Hypothalamus (tissue), 51 donors: ENCODE results near the gene SSBP3.

ENCODE experiments used
- DNase-seq, 51 donors: peaks; one replicate each; lab custom pipeline; 2025; lab: John Stamatoyannopoulos, UW

The SSBP3 gene

GRCh38 chr1:54413295-54413694, 7.1 kb upstream of the SSBP3 start:
- peak in 28 of 51 donors; percentile 6 to 62 (median 28) for DNase-seq

- DNase-seq, result no peak
Measured at GRCh38 chr1:54410359-54410758, 4.2 kb upstream of the SSBP3 start.

- DNase-seq, result no peak
Measured at GRCh38 chr1:54409156-54410142, 3.3 kb upstream of the SSBP3 start.

- DNase-seq, result peak in 3 of 51 donors; percentile 3 to 23 (median 15)
Measured at GRCh38 chr1:54408147-54409066, 2.2 kb upstream of the SSBP3 start.

GRCh38 chr1:54407404-54408146, 1.4 kb upstream of the SSBP3 start:
- peak in 36 of 51 donors; percentile 15 to 88 (median 54) for DNase-seq

- peak in 1 of 51 donors; percentile 48 for DNase-seq
Measured at GRCh38 chr1:54407154-54407403, 885 bp upstream of the SSBP3 start.

- peak in 4 of 51 donors; percentile 42 to 67 (median 50) for DNase-seq
Measured at GRCh38 chr1:54405898-54406293, 298 bp downstream of the SSBP3 start.

- peak in 17 of 51 donors; percentile 8 to 38 (median 17) for DNase-seq
Measured at GRCh38 chr1:54404939-54405897, 976 bp downstream of the SSBP3 start.

- no peak for DNase-seq
Measured at GRCh38 chr1:54404263-54404662, 1.9 kb downstream of the SSBP3 start.

- no peak for DNase-seq
Measured at GRCh38 chr1:54403808-54404261, 2.4 kb downstream of the SSBP3 start.

GRCh38 chr1:54403405-54403804, 2.8 kb downstream of the SSBP3 start:
- no peak for DNase-seq

- no peak for DNase-seq
Measured at GRCh38 chr1:54402896-54403295, 3.3 kb downstream of the SSBP3 start.

GRCh38 chr1:54401799-54402198, 4.4 kb downstream of the SSBP3 start:
- no peak for DNase-seq

GRCh38 chr1:54400329-54400728, 5.9 kb downstream of the SSBP3 start:
- no peak for DNase-seq

GRCh38 chr1:54399765-54400164, 6.4 kb downstream of the SSBP3 start:
- no peak for DNase-seq

- DNase-seq, result no peak
Measured at GRCh38 chr1:54398963-54399528, 7.1 kb downstream of the SSBP3 start.

GRCh38 chr1:54397980-54398379, 8.2 kb downstream of the SSBP3 start:
- DNase-seq, result no peak

GRCh38 chr1:54397090-54397591, 9.1 kb downstream of the SSBP3 start:
- peak in 7 of 51 donors; percentile 14 to 50 (median 22) for DNase-seq
